Tibial artery (tissue), 4 donors: ENCODE measurements around the gene PCBP3.

Experiments used
- DNase-seq, 2 donors: peaks; one replicate each; pipeline ENCODE4 v3.0.0-alpha.2; 2019
- H3K27ac ChIP-seq, 2 donors: fragments of 200-600 bp; sonication (generic) in 1 of 2; 1 replicate in 1 of 2; 2 replicates in 1 of 2; pipeline ENCODE4 v1.5.1; 2018 to 2019; ENCODE audit warnings: mild to moderate bottlenecking in 1 of 2
- H3K27me3 ChIP-seq, 2 donors: fragments of 200-600 bp; sonication (generic) in 1 of 2; one replicate each; pipeline versions ENCODE4 v1.5.1 to v1.6.0; 2016 to 2019
- H3K36me3 ChIP-seq, 3 donors: fragments of 200-600 bp; sonication (generic) in 2 of 3; one replicate each; pipeline ENCODE4 v1.5.1; 2016 to 2019; ENCODE audit warnings: mild to moderate bottlenecking in 2 of 3
- H3K4me1 ChIP-seq, 4 donors: fragments of 200-600 bp; sonication (generic) in 2 of 4; 1 replicate in 3 of 4; 2 replicates in 1 of 4; pipeline ENCODE4 v1.5.1; 2016 to 2019
- H3K4me3 ChIP-seq, 2 donors: fragments of 200-600 bp; sonication (generic) in 1 of 2; 1 replicate in 1 of 2; 2 replicates in 1 of 2; pipeline ENCODE4 v1.5.1; 2018 to 2019; ENCODE audit warnings: mild to moderate bottlenecking in 2 of 2
- H3K9me3 ChIP-seq, 3 donors: fragments of 200-600 bp; sonication (generic) in 1 of 3; one replicate each; pipeline ENCODE4 v1.5.1; 2016 to 2019
- CTCF ChIP-seq, 2 experiments: fragments of 200-600 bp in 1 of 2; fragments of 450-650 bp in 1 of 2; IDR thresholded peaks; one replicate each; pipeline ENCODE4 v1.5.1; 2017 to 2019; ENCODE audit warnings: antibody characterized with exemption in 2 of 2, mild to moderate bottlenecking in 1 of 2, moderate library complexity in 1 of 2
- intact Hi-C: fragments of 100-400 bp; cut with DNase I; formaldehyde crosslinking; loops from one replicate; pipeline ENCODE4 v1.15.0; 2023; ENCODE audit warnings: low total_unique reads

PCBP3 gene

DNA sequence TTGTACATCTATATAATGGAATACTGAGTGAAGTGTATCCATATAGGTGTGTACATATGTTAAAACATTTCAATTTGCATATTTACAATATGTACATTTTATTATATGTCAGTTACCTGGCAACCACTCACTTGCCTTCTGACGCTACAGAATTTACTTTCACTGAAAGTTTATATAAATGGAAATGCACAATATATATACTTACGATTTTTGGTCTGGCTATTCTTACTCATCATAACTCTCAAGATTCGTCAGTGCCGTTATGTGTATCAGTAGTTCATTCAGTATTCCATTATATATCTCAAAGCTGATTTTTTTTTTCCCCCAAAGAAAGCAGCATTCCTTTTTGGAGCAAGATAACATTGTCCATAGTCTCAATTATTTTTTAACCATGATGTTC, 138.2 kb downstream of the PCBP3 start:
- no peak for TF ChIP-seq CTCF (IDR thresholded peaks at IDR 0.05)
- Histone ChIP-seq H3K4me1 (no peaks in the 10 kb centered on the region), H3K27me3 (peaks cover 0 to 24% of the 10 kb centered on the region in 2 donors), H3K4me3 (no peak overlapping the region), H3K27ac (no peak overlapping the region), H3K36me3 (no peaks in the 10 kb centered on the region), H3K9me3 (peaks cover 0 to 8% (median 5%) of the 10 kb centered on the region in 3 donors)
- intact Hi-C loops, result no loop called here
- no peak for DNase-seq

DNA sequence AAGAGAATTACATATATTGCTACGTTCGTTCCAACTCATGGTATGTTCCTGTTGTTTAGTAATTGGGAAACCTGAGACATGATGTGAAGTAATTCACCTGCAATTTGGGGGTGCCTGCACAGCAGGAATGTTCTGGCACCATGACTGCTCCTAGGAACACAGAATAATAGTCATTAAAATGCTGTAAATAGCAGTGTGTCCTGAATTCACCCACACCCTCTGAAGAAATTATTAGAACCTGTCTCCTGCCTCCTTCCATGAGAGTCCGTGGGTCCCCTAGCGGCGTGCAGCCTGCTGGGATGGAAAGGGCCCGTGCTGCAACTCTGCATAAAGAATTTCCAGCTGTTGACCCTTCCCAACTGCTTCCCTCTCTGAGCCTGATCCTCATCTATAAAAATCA, 143.1 kb downstream of the PCBP3 start:
- Histone ChIP-seq H3K9me3 (no peaks in the 10 kb centered on the region), H3K27me3 (peaks cover 0 to 39% of the 10 kb centered on the region in 2 donors), H3K27ac (no peak overlapping the region), H3K4me1 (no peaks in the 10 kb centered on the region), H3K4me3 (no peak overlapping the region), H3K36me3 (no peaks in the 10 kb centered on the region)
- no peak for TF ChIP-seq CTCF (IDR thresholded peaks at IDR 0.05)
- DNase-seq, result no peak
- intact Hi-C loops, result no loop called here

DNA sequence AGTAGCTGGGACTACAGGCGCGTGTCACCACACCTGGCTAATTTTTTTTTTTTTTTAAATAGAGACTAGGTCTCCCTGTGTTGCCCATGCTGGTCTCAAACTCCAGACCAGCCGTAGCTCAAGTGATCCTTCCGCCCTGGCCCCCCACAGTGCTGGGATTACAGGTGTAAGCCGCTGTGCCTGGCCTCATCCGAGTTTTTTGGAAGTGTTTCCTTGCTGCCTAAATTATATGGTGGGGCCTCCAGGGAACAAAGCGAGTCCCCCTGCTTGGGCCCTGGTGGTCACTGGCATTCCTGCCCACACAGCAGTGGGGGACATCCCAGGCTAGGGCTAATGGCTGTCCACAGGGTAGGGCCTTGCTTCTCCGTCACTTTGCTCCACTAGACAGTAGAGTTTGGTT, 143.8 kb downstream of the PCBP3 start:
- Histone ChIP-seq H3K36me3 (no peaks in the 10 kb centered on the region), H3K4me1 (no peaks in the 10 kb centered on the region), H3K4me3 (no peak overlapping the region), H3K27ac (no peak overlapping the region), H3K27me3 (peaks cover 0 to 44% of the 10 kb centered on the region in 2 donors), H3K9me3 (no peaks in the 10 kb centered on the region)
- intact Hi-C loops, result no loop called here
- no peak for TF ChIP-seq CTCF (IDR thresholded peaks at IDR 0.05)
- no peak for DNase-seq

GRCh38 chr21:45788198-45788597, 144.7 kb downstream of the PCBP3 start:
- peaks cover 0 to 45% of the 10 kb centered on the region in 2 donors for H3K27me3 ChIP-seq
- intact Hi-C loops, result no loop called here

DNA sequence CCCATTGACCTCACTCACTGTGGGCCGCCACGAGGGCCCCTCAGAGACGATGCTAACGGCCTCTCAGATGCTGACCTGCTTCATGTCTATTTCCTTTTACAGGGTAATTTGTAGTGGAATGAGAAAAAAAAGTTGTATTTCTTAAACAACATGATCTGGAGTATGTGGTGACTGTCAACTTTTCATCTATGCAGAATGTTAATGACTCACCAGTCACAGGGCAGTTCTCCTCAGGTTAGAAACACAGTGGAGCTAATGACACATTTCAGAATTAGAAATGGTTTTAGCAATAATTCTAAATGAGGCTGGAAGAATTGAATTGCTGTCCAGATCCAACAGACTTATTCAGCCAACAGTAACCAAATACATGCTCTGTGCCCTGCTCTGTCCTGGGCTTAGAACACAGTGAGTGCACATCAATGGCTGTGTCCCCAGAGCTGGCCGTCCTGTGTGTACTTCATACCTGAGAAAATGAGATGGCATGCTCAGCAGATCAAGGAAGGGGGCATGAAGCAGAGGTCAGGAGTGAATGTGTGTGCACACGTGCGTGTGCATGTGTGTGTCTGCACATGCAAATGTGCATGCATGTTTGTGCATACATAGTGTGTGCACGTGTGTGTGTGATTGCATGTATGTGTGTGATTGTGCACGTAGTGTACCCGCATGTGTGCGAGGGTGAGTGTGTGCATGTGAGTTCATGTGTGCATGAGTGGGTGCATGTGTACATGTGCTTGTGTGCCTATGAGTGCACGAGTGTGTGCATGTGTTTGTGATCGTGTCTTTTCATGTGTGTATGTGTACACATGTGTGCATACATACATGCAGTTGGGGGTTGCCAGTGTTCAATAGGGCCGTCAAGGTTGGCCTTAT, 145.3 kb downstream of the PCBP3 start:
- Histone ChIP-seq H3K36me3 (no peaks in the 10 kb centered on the region), H3K4me3 (no peak overlapping the region), H3K4me1 (no peaks in the 10 kb centered on the region), H3K27ac (no peak overlapping the region), H3K9me3 (no peaks in the 10 kb centered on the region), H3K27me3 (peaks cover 0 to 48% of the 10 kb centered on the region in 2 donors)
- DNase-seq, result no peak
- TF ChIP-seq CTCF (IDR thresholded peaks at IDR 0.05), result no peak
- intact Hi-C loops, result no loop called here

More at GRCh38 chr21:45788198-45788597, 144.7 kb downstream of the PCBP3 start:
- no peak for TF ChIP-seq CTCF (IDR thresholded peaks at IDR 0.05)
- H3K4me3 ChIP-seq, result no peak overlapping the region
- no peaks in the 10 kb centered on the region for H3K9me3 ChIP-seq
- H3K27ac ChIP-seq, result no peak overlapping the region
- no peaks in the 10 kb centered on the region for H3K36me3 ChIP-seq
- H3K4me1 ChIP-seq, result no peaks in the 10 kb centered on the region
- DNase-seq, result no peak
